Neural cell (in vitro differentiated cells): ENCODE results near the gene PTPRN2. TPM values are rescaled to one million over a fixed set of nuclear protein-coding genes. Genes with fewer than 3 reads are reported as not detected.

Source experiments
- H2AFZ ChIP-seq: fragments of 200-600, 300-800 bp; sonication (generic), shearing (Covaris generic); 2 replicates; pipeline ENCODE4 v1.6.0; 2014; ENCODE audit warnings: low read depth, mild to moderate bottlenecking, antibody characterized with exemption, low read length, moderate library complexity
- H3F3A ChIP-seq: fragments of 200-600 bp; shearing (Covaris generic); 2 replicates; pipeline ENCODE4 v1.6.1; 2016; ENCODE audit warnings: mild to moderate bottlenecking, moderate library complexity, mixed read lengths, antibody characterized with exemption, low read length; ENCODE audit not compliant: insufficient read depth, poor library complexity, severe bottlenecking
- H3K27ac ChIP-seq: fragments of 200-600, 300-800 bp; sonication (generic), shearing (Covaris generic); 2 replicates; pipeline ENCODE4 v1.5.1; 2014; ENCODE audit warnings: mild to moderate bottlenecking, low read length, moderate library complexity
- H3K27me3 ChIP-seq: fragments of 300-800, 200-600 bp; sonication (generic), shearing (Covaris generic); 2 replicates; pipeline ENCODE4 v1.6.0; 2014; ENCODE audit warnings: mild to moderate bottlenecking, low read depth, low read length, moderate library complexity; ENCODE audit not compliant: insufficient read depth
- H3K36me3 ChIP-seq: fragments of 300-800, 200-600 bp; sonication (generic), shearing (Covaris generic); 2 replicates; pipeline ENCODE4 v1.5.1; 2014; ENCODE audit warnings: mild to moderate bottlenecking, antibody characterized with exemption, low read length, moderate library complexity; ENCODE audit not compliant: insufficient read depth
- H3K4me2 ChIP-seq: fragments of 300-800, 200-600 bp; sonication (generic), shearing (Covaris generic); 2 replicates; pipeline ENCODE4 v1.6.0; 2014; ENCODE audit warnings: mild to moderate bottlenecking, low read length
- H3K4me3 ChIP-seq: fragments of 300-800, 200-600 bp; sonication (generic), shearing (Covaris generic); 2 replicates; pipeline ENCODE4 v1.5.1; 2014; ENCODE audit warnings: mild to moderate bottlenecking, low read length, moderate library complexity
- H3K79me2 ChIP-seq: fragments of 200-600 bp; shearing (Covaris generic); replicated peaks from 2 replicates; pipeline ENCODE4 v1.6.0; 2014; ENCODE audit warnings: mild to moderate bottlenecking, low read length, moderate library complexity; ENCODE audit not compliant: insufficient read depth
- H3K9ac ChIP-seq: fragments of 300-800, 200-600 bp; sonication (generic), shearing (Covaris generic); 2 replicates; pipeline ENCODE4 v1.6.1; 2016; ENCODE audit warnings: mild to moderate bottlenecking, low read length, mixed read lengths
- H3K9me2 ChIP-seq: fragments of 200-600 bp; shearing (Covaris generic); 2 replicates; pipeline ENCODE4 v1.6.1; 2016; ENCODE audit warnings: mild to moderate bottlenecking, low read length, mixed read lengths; ENCODE audit not compliant: insufficient read depth
- H3K9me3 ChIP-seq: fragments of 200-600, 300-800 bp; sonication (generic), shearing (Covaris generic); 2 replicates; pipeline ENCODE4 v1.6.1; 2016; ENCODE audit warnings: mild to moderate bottlenecking, mixed run types, low read length, moderate library complexity, mixed read lengths
- H4K20me1 ChIP-seq: fragments of 200-600 bp; shearing (Covaris generic); 2 replicates; pipeline ENCODE4 v1.6.1; 2016; ENCODE audit warnings: mild to moderate bottlenecking, mixed run types; ENCODE audit not compliant: insufficient read depth
- EP300 ChIP-seq: fragments of 450-650 bp; conservative IDR thresholded peaks from 2 replicates; pipeline ENCODE4 v1.6.1; 2014; ENCODE audit warnings: antibody characterized with exemption, mild to moderate bottlenecking, moderate library complexity; ENCODE audit not compliant: poor library complexity, severe bottlenecking
- EZH2 ChIP-seq: fragments of 200-600, 300-800 bp; shearing (Covaris generic), sonication (generic); IDR thresholded peaks from 2 replicates; pipeline ENCODE4 v1.6.1; 2014; ENCODE audit warnings: antibody characterized with exemption, low read length, borderline replicate concordance, mild to moderate bottlenecking; ENCODE audit not compliant: insufficient read depth, poor library complexity, severe bottlenecking
- MXI1 ChIP-seq: fragments of 450-650 bp; conservative IDR thresholded peaks from 2 replicates; pipeline ENCODE4 v1.6.1; 2014; ENCODE audit warnings: antibody characterized with exemption, mild to moderate bottlenecking; ENCODE audit not compliant: poor library complexity, severe bottlenecking
- POLR2AphosphoS5 ChIP-seq: IDR thresholded peaks from 2 replicates; pipeline ENCODE4 v1.6.1; 2012
- RAD21 ChIP-seq: fragments of 450-650 bp; conservative IDR thresholded peaks from 2 replicates; pipeline ENCODE4 v1.6.1; 2014; ENCODE audit warnings: antibody characterized with exemption, mild to moderate bottlenecking, moderate library complexity
- SMC3 ChIP-seq: fragments of 450-650 bp; conservative IDR thresholded peaks from 2 replicates; pipeline ENCODE4 v1.6.1; 2014; ENCODE audit warnings: antibody characterized with exemption, mild to moderate bottlenecking, moderate library complexity; ENCODE audit not compliant: poor library complexity
- TAF1 ChIP-seq: IDR thresholded peaks from 2 replicates; pipeline ENCODE4 v1.6.1; 2012; ENCODE audit warnings: low read depth
- polyA plus RNA-seq: library from polyadenylated mRNA; depleted of rRNA; stranded (reverse); fragments of >200 nt; gene quantifications from 2 replicates; pipeline ENCODE4 v1.2.3, GENCODE V29; 2014
- TF ChIP-seq, protein P1 (sequence below): IDR thresholded peaks from 2 replicates; pipeline ENCODE4 v1.6.1; 2012; ENCODE audit warnings: borderline replicate concordance
- TF ChIP-seq, protein P2 (sequence below): fragments of 450-650 bp; IDR thresholded peaks from 2 replicates; pipeline ENCODE4 v1.5.1; 2014; ENCODE audit warnings: antibody characterized with exemption, mild to moderate bottlenecking, moderate library complexity; ENCODE audit not compliant: poor library complexity, severe bottlenecking

Gene PTPRN2
- polyA plus RNA-seq, 1 donor from 2014 or later, result 31.0 TPM

DNA sequence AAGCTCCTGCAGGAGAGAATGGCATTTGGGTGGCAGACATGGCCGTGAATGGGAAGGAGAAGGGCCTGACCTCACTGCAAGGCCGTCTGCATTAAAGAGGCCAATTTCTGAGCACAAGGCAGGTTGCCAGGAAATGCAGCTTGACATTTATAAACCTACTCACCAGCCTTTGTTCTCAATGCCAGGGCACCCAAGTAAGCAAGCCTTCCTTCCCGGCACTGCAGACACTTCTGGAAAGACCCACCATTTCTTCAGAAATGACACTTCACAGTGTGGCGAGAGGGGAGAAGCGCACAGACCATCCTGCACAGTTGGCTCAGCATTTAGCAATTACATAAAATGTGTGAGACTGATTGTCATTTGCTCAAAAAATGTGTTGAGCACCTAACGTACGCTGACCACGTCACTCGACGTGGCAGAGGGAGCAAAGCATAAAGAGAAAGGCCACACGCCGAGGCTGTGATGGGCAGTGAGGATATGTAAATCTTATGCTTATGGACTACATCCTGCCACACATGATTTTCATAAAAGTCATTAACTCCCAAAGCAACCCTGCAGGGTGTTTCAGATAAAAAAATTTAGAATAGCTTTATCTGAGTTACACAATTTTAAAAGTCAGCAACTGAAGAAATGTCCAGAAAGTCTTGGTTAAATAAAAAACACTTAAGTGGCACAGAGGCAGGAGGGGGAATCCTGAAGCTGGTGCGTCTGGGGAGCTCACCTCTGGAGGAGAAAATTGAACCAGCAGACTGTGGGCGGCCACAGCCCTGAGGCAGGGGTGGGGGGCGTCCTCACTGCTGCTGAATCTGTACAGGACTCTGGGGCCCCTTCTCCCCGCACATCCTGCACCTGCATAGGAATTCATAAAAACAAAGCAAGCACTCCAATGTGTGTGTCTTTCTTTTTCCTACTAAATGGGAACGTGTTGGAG lies 543.8 kb downstream of the PTPRN2 start:
- Histone ChIP-seq H4K20me1 (no peaks in the 10 kb centered on the region), H3F3A (no peaks in the 10 kb centered on the region), H2AFZ (no peak overlapping the region), H3K79me2 (no peaks in the 10 kb centered on the region), H3K27ac (no peak overlapping the region), H3K9ac (no peak overlapping the region), H3K36me3 (no peaks in the 10 kb centered on the region), H3K27me3 (no peaks in the 10 kb centered on the region), H3K9me3 (peaks cover 10% of the 10 kb centered on the region), H3K4me3 (no peak overlapping the region), H3K9me2 (no peaks in the 10 kb centered on the region), H3K4me2 (no peak overlapping the region)
- TF ChIP-seq POLR2AphosphoS5, result no peak

DNA sequence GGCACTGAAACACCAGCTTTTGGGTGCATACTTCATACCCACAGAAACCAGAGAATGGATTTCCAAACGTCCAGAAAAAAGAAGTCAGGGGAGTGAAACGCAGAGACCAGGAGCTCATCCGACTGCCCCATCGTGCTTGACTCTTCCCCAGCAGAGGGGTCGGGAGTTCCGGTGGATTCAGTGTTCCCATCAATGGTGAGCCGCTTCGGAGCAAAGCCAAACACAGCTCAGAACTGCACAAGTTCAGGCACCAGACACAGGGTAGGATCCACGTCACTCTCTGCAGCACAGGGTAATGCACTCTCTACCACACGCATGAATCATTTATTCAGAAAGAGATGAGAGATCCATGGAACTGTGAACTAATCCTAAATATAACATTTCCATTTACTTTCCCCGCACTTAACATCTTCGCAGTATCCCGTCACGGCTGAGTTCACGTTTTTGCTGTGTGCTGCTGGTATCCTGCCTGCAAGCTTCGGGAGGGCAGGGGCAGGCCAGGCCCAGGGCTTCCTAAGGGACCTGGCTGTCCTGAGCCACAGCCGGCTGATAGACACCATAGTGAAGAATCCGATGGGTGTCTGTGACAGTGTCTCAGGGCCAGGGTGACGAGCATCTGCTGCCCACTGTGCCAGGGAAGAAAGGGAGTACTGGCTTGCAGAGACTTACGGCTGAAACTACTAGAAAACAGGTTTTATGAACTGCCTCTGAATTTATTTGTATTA lies 545.3 kb downstream of the PTPRN2 start:
- H3K4me3 ChIP-seq, result no peak overlapping the region
- no peak overlapping the region for H2AFZ ChIP-seq
- no peaks in the 10 kb centered on the region for H3K79me2 ChIP-seq
- H3K27ac ChIP-seq, result no peak overlapping the region
- no peaks in the 10 kb centered on the region for H3K27me3 ChIP-seq
- no peaks in the 10 kb centered on the region for H3K36me3 ChIP-seq
- H3K9me2 ChIP-seq, result no peaks in the 10 kb centered on the region
- H3F3A ChIP-seq, result no peaks in the 10 kb centered on the region
- TF ChIP-seq SMC3 (no peak), MXI1 (no peak), RAD21 (no peak), EZH2 (no peak), POLR2AphosphoS5 (no peak), TAF1 (no peak), EP300 (no peak)
- TF ChIP-seq, protein P1, sequence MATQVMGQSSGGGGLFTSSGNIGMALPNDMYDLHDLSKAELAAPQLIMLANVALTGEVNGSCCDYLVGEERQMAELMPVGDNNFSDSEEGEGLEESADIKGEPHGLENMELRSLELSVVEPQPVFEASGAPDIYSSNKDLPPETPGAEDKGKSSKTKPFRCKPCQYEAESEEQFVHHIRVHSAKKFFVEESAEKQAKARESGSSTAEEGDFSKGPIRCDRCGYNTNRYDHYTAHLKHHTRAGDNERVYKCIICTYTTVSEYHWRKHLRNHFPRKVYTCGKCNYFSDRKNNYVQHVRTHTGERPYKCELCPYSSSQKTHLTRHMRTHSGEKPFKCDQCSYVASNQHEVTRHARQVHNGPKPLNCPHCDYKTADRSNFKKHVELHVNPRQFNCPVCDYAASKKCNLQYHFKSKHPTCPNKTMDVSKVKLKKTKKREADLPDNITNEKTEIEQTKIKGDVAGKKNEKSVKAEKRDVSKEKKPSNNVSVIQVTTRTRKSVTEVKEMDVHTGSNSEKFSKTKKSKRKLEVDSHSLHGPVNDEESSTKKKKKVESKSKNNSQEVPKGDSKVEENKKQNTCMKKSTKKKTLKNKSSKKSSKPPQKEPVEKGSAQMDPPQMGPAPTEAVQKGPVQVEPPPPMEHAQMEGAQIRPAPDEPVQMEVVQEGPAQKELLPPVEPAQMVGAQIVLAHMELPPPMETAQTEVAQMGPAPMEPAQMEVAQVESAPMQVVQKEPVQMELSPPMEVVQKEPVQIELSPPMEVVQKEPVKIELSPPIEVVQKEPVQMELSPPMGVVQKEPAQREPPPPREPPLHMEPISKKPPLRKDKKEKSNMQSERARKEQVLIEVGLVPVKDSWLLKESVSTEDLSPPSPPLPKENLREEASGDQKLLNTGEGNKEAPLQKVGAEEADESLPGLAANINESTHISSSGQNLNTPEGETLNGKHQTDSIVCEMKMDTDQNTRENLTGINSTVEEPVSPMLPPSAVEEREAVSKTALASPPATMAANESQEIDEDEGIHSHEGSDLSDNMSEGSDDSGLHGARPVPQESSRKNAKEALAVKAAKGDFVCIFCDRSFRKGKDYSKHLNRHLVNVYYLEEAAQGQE, result no peak
- TF ChIP-seq, protein P2, sequence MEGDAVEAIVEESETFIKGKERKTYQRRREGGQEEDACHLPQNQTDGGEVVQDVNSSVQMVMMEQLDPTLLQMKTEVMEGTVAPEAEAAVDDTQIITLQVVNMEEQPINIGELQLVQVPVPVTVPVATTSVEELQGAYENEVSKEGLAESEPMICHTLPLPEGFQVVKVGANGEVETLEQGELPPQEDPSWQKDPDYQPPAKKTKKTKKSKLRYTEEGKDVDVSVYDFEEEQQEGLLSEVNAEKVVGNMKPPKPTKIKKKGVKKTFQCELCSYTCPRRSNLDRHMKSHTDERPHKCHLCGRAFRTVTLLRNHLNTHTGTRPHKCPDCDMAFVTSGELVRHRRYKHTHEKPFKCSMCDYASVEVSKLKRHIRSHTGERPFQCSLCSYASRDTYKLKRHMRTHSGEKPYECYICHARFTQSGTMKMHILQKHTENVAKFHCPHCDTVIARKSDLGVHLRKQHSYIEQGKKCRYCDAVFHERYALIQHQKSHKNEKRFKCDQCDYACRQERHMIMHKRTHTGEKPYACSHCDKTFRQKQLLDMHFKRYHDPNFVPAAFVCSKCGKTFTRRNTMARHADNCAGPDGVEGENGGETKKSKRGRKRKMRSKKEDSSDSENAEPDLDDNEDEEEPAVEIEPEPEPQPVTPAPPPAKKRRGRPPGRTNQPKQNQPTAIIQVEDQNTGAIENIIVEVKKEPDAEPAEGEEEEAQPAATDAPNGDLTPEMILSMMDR, result no peak
- H3K9ac ChIP-seq, result no peak overlapping the region
- H4K20me1 ChIP-seq, result no peaks in the 10 kb centered on the region
- no peak overlapping the region for H3K4me2 ChIP-seq
- H3K9me3 ChIP-seq, result peaks cover 10% of the 10 kb centered on the region
